ENCODE results near the gene FGF22.
A peak's percentile ranks its signal among the peaks of the same experiment; 100 is the strongest.

FGF22 gene

DNA sequence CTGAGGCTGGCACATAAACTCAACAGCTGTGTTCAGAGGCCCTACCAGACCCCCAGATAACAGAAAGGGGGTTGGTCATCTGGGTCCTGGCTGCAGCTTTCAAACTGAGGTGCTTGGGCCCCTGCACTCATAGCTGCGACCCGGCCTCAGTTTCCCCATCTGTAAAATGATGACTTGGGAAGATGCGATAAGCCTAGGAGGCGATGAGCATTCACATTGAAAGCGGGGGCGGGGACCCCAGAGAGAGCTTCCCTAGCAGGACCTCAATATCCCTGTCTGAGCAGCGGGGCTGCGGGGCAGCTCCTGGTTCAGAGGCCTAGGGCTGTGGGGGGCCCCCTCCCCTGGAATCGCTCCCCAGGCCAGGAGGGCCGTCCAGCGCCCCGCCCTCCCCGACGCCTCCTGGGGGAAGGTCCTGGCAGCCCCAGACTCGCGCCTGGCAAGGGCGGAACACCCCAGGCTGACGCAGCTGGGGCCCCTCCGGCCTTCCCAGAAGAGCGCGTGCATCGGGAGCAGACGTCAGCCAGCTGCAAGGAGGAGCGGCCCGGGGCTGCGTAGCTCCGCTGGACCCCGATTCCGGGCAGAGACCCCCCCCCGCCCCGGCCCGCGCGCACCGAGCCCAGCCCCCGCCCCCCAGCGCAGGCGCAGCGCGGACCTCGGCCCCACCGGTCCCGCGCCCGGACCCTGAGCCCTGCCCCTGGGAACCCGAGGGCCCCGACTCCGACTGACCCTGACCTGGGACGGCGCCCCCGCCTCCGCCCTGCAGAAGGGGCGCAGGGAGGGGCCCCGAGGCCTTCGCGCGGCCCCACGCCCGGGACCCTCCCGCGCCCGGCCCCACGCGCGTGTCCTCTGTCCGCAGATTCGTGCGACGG is 40.0 kb downstream of the FGF22 start:
- no peak for DNase-seq (ENCODE audit: low read depth in 2 of 2)

DNA sequence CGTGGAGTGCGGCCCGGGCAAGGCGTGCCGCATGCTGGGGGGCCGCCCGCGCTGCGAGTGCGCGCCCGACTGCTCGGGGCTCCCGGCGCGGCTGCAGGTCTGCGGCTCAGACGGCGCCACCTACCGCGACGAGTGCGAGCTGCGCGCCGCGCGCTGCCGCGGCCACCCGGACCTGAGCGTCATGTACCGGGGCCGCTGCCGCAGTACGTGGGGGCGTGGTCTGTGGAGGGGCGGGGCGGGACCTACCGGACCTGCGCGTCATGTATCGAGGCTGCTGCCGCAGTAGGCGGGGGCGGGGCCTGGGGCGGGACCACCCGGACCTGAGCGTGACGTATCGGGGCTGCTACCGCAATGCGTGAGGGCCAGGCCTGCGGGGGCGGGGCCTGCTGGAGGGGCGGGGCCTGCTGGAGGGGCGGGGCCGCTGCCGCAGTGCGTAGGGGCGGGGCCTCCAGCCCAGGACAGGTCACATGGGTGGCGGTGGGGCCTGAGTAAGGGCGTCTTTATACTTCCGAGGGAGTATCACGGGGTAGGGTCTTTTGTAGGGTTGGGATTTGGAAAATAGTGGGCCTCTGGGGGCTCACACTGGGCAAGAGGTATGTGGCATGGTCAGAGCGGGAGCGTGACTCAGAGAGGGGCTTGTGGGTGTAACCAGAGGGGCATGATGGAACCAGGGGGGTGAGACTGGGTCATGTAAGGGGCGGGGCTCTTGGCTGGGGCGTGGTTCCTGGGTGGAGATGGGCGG is 40.8 kb downstream of the FGF22 start:
- DNase-seq (ENCODE audit: low read depth in 2 of 2), result peak; percentile 100

DNA sequence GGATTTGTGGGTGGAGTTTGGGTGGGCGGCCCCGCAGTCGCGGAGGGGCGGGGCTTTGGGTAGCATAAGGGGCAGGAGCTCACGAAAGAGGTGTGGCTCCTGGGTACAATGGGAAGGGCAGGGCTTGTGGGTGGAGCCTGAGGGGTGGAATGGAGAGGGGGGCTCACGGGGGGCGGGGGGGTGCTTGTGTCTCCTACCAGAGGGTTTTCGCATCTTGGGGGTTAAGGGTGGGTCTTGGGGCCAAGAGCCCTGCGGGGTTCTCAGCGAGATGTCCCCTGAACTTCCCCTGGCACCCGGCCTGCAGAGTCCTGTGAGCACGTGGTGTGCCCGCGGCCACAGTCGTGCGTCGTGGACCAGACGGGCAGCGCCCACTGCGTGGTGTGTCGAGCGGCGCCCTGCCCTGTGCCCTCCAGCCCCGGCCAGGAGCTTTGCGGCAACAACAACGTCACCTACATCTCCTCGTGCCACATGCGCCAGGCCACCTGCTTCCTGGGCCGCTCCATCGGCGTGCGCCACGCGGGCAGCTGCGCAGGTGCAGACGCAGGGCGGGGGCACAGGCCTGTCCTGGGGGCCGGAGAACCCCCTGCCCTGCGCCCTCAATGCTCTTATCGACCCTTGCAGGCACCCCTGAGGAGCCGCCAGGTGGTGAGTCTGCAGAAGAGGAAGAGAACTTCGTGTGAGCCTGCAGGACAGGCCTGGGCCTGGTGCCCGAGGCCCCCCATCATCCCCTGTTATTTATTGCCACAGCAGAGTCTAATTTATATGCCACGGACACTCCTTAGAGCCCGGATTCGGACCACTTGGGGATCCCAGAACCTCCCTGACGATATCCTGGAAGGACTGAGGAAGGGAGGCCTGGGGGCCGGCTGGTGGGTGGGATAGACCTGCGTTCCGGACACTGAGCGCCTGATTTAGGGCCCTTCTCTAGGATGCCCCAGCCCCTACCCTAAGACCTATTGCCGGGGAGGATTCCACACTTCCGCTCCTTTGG is 41.6 kb downstream of the FGF22 start:
- DNase-seq (ENCODE audit: low read depth in 2 of 2), result peak in 1 of 2 donors; percentile 86

GRCh38 chr19:682678-683320 is 43.1 kb downstream of the FGF22 start:
- DNase-seq (ENCODE audit: low read depth in 2 of 2), result no peak

- DNase-seq (ENCODE audit: low read depth in 2 of 2), result no peak
These were observed 45.8 kb downstream of the FGF22 start for GRCh38 chr19:685454-685931.

DNA sequence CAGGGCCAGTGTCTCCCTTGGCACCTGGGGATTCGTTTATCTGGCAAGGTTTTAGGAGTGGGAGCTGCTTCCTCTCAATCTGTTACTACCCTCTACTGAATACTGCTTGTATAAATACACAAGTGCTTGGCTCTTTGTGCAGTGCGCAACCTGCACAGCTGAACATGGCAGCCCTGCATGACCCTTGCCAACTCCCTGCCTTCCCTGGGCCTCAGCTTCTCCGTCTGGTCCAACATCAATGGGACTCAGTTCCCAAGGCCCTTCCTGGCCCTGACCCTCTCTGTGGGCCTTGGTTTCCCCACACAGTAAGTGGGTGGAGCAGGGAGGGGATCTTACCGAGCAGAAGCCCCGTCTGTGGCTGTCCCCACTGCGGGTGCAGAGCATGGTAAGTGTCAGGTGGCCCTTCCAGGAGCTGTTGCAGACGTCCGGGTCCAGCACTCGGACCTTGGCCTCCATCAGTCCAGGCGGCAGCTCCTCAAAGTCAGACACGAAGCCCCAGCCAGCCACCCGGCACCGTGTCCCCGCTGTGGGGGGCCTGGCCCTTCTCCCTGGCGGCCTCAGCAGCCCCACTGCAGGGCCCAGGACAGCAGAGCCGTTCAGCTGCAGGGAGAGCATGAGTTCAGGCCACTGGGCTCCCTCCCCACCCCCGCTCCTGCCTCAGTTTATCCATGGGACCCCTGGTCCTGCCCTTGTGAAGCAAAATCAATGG is 47.1 kb downstream of the FGF22 start:
- DNase-seq (ENCODE audit: low read depth in 2 of 2), result no peak

DNA sequence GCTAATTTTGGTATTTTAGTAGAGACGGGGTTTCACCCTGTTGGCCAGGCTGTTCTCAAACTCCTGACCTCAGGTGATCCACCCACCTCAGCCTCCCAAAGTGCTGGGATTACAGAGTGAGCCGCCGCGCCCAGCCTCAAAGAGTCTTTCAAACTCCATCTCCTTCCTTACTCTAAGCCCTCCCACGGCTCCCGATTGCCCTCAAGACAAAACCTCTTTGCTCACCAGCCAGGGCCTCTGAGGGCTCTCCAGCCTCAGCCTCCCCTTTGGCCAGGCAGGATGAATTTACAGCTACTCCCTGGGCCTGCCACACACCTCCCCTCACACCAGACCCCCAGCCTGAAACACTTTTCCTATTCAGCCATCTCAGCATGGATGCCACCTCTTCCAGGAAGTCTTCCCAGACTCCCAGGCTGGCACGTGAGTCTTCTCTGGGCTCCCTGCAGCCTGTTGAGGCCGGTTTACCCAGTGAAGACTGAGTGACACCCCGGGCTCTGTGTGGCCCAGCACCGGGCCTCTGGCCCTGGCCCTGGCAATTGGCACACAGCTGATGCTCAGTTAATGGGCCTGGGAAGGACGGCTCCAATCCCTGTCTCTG is 48.0 kb downstream of the FGF22 start:
- DNase-seq (ENCODE audit: low read depth in 2 of 2), result no peak

DNA sequence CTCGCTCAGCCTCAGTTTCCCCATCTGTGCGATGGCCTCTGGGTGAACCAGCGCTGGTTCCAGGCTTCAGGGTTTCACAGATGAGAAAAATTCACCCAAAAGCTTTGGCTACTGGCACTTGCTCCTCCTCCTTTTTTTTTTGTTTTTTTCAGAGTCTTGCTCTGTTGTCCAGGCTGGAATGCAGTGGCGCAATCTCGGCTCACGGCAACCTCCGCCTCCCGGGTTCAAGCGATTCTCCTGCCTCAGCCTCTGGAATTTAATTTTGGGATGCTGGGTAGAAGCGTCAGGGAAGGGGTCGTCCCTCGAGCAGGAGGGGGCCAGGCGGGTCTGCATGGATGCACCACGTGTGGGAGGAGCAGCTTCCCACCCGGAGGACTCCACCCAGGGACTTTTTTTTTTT is 48.5 kb downstream of the FGF22 start:
- no peak for DNase-seq (ENCODE audit: low read depth in 2 of 2)

- DNase-seq (ENCODE audit: low read depth in 2 of 2), result no peak
These were observed 49.3 kb downstream of the FGF22 start for GRCh38 chr19:688992-689391.

DNA sequence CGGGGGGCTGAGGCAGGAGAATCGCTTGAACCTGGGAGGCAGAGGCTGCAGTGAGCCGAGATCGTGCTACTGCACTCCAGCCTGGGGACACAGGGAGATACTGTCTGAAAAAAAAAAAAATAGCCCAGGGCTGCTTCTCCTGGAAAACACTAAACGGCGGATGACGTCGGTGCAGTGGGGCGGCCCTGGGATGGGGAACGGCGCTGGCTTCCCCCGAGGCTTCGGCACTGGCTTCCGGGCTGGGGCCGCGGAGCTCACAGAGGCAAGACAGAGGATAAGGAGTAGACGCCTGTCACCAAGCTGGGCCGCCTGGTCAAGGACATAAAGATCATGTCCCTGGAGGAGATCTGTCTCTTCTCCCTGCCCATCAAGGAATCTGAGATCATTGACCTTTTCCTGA is 50.5 kb downstream of the FGF22 start:
- DNase-seq (ENCODE audit: low read depth in 2 of 2), result no peak

Data from stimulated activated CD8-positive, alpha-beta memory T cell treated with anti-CD3 and anti-CD28 coated beads, Interleukin-2, amount 100 ng/mL, for 48 hours (primary cell).